Measurements from ENCODE around the gene MKNK2. TPM values are rescaled to one million over a fixed set of nuclear protein-coding genes. Genes with fewer than 3 reads are reported as not detected.

MKNK2 gene
- total RNA-seq, 1 donor from 2014 or later: 123 TPM

GRCh38 chr19:2081873-2082810 is 31.1 kb upstream of the MKNK2 start:
- DNase-seq (ENCODE audit: low read depth, low spot score): no peak
- Mint-ChIP-seq H3K27ac (ENCODE audit: unreplicated experiment) (no peak overlapping the region), H3K27me3 (ENCODE audit: low read depth) (no peaks in the 10 kb centered on the region), H3K4me1 (peaks cover 5% of the 10 kb centered on the region), H3K36me3 (ENCODE audit: low read depth) (no peaks in the 10 kb centered on the region), H3K9me3 (no peaks in the 10 kb centered on the region), H3K4me3 (no peak overlapping the region)
- no peak for TF ChIP-seq CTCF (conservative IDR thresholded peaks at IDR 0.05)

- Mint-ChIP-seq H3K27ac (ENCODE audit: unreplicated experiment) (peak overlapping the region; percentile 27), H3K27me3 (ENCODE audit: low read depth) (no peaks in the 10 kb centered on the region), H3K4me3 (no peak overlapping the region), H3K36me3 (ENCODE audit: low read depth) (no peaks in the 10 kb centered on the region), H3K4me1 (peaks cover 5% of the 10 kb centered on the region), H3K9me3 (no peaks in the 10 kb centered on the region)
- TF ChIP-seq CTCF (conservative IDR thresholded peaks at IDR 0.05): no peak
- DNase-seq (ENCODE audit: low read depth, low spot score): no peak
Observed at GRCh38 chr19:2080336-2080988, 29.4 kb upstream of the MKNK2 start.

- no peak overlapping the region for H3K4me3 Mint-ChIP-seq
- no peaks in the 10 kb centered on the region for H3K4me1 Mint-ChIP-seq
- H3K36me3 Mint-ChIP-seq (ENCODE audit: low read depth): no peaks in the 10 kb centered on the region
- DNase-seq (ENCODE audit: low read depth, low spot score): no peak
- TF ChIP-seq CTCF (conservative IDR thresholded peaks at IDR 0.05): no peak
- no peaks in the 10 kb centered on the region for H3K27me3 Mint-ChIP-seq (ENCODE audit: low read depth)
- no peak overlapping the region for H3K27ac Mint-ChIP-seq (ENCODE audit: unreplicated experiment)
- H3K9me3 Mint-ChIP-seq: no peaks in the 10 kb centered on the region
Observed at GRCh38 chr19:2079865-2080301, 28.8 kb upstream of the MKNK2 start.

GRCh38 chr19:2079076-2079864 is 28.2 kb upstream of the MKNK2 start:
- no peak for DNase-seq (ENCODE audit: low read depth, low spot score)
- no peaks in the 10 kb centered on the region for H3K9me3 Mint-ChIP-seq
- no peak for TF ChIP-seq CTCF (conservative IDR thresholded peaks at IDR 0.05)
- H3K27me3 Mint-ChIP-seq (ENCODE audit: low read depth): no peaks in the 10 kb centered on the region
- H3K36me3 Mint-ChIP-seq (ENCODE audit: low read depth): no peaks in the 10 kb centered on the region
- no peak overlapping the region for H3K4me3 Mint-ChIP-seq
- no peak overlapping the region for H3K27ac Mint-ChIP-seq (ENCODE audit: unreplicated experiment)
- H3K4me1 Mint-ChIP-seq: no peaks in the 10 kb centered on the region

- DNase-seq (ENCODE audit: low read depth, low spot score): no peak
- no peaks in the 10 kb centered on the region for H3K27me3 Mint-ChIP-seq (ENCODE audit: low read depth)
- no peak for TF ChIP-seq CTCF (conservative IDR thresholded peaks at IDR 0.05)
- H3K4me3 Mint-ChIP-seq: no peak overlapping the region
- no peaks in the 10 kb centered on the region for H3K4me1 Mint-ChIP-seq
- H3K27ac Mint-ChIP-seq (ENCODE audit: unreplicated experiment): no peak overlapping the region
- H3K36me3 Mint-ChIP-seq (ENCODE audit: low read depth): peaks cover 3% of the 10 kb centered on the region
- H3K9me3 Mint-ChIP-seq: no peaks in the 10 kb centered on the region
Observed at GRCh38 chr19:2077833-2078619, 27.0 kb upstream of the MKNK2 start.

All from neural crest cell (in vitro differentiated cells).